Inferior parietal cortex (tissue), 1 donor: Measurements from ENCODE around the gene COL23A1.
"Not testable (repeated sequence)": the region's sequence is repeated elsewhere in the genome, so short reads cannot be mapped to it uniquely, and the experiment has no call there.

Source experiments
- DNase-seq: peaks from one replicate; pipeline ENCODE4 v3.0.0-alpha.2; 2016; ENCODE audit errors: extremely low spot score

COL23A1 gene

GRCh38 chr5:178242416-178242815, 347.8 kb downstream of the COL23A1 start:
- DNase-seq: no peak

DNA sequence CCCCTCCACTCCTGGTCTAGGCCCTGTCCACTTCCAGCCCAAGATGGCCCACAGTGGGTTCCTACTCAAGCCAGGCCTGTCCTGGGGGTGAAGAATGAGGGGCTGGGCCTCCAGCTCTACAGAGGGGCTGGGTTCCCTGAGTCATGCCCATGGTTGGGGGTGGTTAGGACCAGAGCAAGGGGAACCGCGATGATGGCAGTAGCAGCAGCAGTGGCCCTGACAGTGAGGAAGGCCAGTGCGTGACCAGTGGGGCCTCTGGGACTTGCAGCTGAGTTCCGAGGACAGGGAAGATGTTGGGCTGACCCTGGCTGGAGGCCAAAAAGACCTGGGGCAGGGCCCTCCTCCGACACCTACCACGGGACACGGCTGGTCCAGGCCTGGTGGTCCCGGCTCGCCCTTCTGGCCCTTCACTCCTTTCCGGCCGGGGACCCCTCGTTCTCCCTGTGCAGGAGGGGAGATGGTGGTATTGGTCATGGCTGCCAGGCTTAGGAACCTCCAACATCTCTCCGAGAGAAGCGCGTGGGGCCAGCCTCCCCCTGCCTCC, 348.4 kb downstream of the COL23A1 start:
- DNase-seq: no peak

DNA sequence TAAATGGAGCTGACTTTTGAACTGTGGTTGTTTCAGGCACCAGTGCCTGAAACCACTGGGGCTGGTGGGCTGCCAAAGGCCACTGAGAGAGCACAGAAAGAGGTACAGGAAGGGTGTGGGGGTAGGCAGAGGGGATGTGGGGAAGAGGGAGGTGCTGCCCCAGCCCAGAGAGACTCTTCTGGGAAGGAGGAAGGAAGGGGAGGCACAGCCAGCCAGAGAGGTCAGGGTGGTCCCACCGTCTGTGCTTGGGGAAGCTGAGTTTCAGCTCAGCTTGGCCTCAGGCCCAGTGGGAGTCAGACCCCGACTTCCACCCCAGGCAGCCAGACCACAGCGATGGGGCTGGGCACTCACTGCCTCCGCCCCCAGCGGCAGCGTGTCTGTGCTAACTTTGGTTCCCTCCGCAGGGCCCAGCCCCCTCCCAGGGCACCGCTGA, 348.9 kb downstream of the COL23A1 start:
- DNase-seq: no peak

DNA sequence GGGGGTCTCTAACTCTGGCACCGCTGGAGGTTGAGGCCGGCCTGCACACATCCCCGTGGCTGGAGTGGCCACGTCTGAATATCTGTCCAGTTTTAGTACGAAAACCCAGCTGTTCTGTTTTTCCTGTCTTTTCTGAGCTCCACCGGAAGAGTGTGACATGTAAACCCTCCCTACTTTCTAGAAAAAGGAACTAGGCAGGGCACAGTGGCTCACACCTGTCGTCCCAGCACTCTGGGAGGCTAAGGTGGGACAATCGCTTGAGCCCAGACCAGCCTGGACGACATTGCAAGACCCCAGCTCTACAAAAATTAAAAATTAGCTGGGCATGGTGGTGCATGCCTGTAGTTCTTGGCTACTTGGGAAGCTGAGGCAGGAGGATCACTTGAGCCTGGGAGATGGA, 349.4 kb downstream of the COL23A1 start:
- DNase-seq: no peak

DNA sequence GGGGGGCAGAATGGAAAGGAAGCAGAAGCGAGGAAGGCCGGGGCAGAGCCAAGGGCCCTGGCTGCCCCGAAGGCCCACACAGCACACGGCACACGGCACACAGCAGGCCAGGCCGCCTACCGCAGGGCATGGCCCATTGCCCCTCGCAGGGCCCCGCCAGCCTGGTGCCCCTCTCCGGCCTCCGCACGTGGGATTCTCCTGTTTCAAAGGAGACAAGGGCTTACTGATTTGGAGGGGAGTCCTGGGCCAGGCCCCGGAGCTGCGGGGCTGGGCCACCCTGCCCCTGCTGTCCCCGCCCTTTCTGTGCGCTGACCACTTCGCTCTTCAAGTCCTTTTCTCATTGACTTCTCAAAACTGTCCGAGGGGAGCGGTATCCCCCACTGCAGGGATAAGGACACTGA, 349.9 kb downstream of the COL23A1 start:
- DNase-seq: no peak

- not testable (repeated sequence) for DNase-seq
These were observed 350.4 kb downstream of the COL23A1 start for GRCh38 chr5:178239626-178240301.

- no peak for DNase-seq
These were observed 351.2 kb downstream of the COL23A1 start for GRCh38 chr5:178238711-178239592.

- DNase-seq: no peak
These were observed 351.9 kb downstream of the COL23A1 start for GRCh38 chr5:178238313-178238635.

DNA sequence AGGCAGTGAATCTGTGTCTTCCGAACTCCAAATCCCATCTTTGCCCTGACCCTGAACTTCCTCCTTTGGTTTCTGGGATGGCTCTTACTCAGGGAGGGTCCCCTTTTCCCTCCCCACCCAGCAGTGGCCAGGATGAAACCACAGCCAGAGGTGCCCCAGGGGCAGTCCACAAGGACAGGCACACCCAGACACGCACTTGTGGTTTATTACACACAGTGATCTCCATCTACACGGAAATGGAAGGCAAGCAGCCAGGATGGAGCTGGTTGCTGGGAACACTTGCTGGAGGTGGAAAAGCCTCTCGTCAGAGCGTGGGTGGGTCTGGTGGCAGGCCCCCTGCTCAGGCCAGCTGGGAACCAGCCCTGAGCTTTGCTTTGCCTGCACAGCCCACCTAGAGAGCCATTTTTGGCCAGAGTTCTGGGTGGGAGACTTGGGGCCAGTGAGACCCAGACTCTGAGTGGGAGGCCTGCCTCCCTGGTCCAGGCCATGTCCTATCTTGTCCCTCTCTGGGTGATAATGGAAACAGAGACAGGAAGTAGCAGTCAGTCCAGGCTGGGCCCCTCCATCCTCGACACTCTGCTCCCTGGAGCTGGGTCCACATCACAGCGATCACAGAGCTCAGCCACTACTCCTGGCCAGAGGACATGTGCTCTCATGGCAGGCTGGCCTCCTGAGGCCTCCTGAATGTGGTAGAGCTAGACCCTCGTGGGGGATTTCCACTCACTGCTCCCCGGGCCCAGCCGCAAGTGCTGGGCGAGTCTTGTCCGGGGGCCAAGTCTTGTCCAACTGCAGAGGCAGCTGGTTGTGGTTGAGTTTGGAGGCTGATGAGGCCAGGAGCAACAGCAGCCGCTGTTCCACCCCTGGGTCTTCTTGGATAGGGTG, 352.5 kb downstream of the COL23A1 start:
- DNase-seq: no peak

- peak; percentile 9 for DNase-seq
These were observed 353.5 kb downstream of the COL23A1 start for GRCh38 chr5:178236679-178237078.

DNA sequence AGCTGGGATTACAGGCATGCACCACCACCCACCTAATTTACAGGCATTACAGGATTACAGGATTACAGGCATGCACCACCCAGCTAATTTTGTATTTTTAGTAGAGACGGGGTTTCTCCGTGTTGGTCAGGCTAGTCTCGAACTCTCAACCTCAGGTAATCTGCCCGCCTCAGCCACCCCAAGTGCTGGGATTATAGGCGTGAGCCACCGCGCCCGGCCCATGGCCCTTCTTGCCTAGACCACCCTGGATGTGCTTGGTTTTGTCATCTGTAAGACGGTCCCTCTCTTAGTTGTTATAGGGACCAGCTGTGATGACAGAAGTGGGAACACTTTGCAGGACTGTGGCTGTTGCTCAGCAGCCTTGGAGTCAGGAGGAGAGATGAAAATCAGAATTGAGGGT, 354.1 kb downstream of the COL23A1 start:
- no peak for DNase-seq

GRCh38 chr5:178235588-178235974, 354.6 kb downstream of the COL23A1 start:
- DNase-seq: no peak

- DNase-seq: peak; percentile 77
These were observed 355.2 kb downstream of the COL23A1 start for GRCh38 chr5:178234750-178235587.

GRCh38 chr5:178234121-178234749, 356.0 kb downstream of the COL23A1 start:
- no peak for DNase-seq

DNA sequence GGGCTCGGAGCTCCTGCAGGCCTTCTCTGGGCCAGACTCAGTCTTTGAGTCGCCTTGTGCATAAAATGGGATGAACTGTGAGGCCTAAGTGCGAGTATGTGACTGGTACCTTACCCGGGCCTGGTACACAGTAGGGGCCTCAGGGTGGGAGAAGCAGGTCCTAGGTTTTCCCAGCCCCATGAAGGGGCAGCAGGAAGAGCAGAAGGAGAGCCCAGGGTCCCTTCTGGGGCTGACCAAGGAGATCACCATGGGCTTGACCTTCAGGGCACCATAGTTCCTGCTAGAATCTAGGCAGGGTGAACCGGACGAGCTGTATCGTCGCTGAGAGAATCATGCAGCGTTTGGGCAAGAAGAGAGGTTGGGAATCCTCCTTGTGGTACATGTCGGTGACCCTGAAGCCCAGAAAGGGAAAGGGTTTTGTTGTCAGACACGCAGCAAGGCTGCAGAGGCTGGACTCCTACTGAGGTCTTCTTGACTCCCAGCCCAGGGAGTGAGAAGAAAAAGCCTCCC, 357.2 kb downstream of the COL23A1 start:
- DNase-seq: no peak

DNA sequence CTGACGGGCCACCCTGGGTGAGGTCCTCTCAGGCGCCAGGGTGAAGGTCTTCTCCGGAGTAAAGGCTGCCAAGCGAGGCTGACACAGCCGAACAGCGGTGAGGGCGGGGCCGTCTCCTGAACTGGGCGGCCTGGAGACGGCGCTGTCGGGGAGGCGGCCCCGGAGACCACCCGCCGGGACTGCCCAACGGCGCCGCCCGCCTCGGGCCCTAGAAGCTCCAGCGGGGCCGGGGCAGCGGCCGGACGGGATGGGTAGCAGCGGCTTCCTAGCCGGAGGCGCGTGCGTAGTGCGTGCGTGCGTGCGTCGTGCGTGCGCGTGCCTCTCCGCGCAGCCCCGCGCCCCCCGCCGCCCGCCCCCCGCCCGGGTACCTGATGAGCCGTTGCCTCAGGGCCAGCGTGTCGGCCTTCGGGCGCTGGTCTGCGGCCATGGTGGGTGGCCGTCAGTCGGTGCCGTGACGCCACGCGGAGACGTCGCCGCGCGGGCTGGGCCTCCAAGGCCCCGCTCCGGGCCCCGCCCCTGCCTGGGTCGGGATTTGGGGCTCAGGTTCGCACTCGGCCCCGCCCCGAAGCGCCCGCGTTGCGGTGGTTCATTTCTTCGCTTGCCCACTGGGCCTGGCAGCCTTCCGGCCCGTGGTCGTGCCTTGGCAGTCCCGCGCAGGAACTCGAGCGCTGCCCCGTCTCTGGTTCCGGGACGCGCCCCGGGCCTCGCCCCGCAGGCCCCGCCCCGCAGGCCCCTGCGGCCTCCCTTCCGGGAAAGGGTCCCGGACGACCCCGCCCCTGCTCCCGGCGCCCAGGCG, 357.9 kb downstream of the COL23A1 start, which contains the start of gene PHYKPL:
TSS of gene PHYKPL (minus strand) at position 679 of the 796 bp plus-strand sequence. CDS start at position 427, 252 bp downstream.
- peak; percentile 50 for DNase-seq

- DNase-seq: no peak
These were observed 358.6 kb downstream of the COL23A1 start for GRCh38 chr5:178231539-178232123.

DNA sequence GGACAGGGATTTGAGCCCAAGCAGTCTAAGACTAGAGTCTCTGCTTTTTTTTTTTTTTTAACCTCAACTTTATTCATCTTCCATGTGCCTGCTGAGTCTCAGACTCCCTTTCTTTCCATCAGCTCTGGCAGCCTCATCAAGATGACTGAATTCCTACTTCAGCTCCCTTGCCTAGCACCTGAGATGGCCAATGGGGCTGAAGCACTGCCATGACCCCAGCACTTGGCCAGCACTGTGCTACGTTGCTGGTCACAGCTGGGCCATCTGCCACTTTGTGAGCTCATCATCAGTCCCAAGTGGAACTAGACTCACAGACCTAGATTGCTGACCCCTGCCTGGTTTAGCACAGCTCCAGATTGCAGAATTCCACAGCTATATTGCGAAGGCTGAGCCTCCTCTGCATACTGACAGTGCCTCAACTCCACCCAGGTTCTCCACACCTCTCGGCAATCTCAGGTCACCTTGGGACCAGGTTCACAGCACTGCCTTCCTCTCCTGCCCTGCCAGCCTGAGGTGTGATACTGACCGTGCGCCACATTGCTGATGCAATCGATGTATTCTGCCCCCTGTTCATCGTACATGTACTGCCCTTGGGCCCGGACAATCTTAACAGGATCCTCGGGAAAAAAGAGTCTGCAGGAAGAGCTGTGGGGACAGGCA, 359.2 kb downstream of the COL23A1 start:
- DNase-seq: no peak
